Stimulated activated CD4-positive, alpha-beta T cell treated with anti-CD3 and anti-CD28 coated beads, Interleukin-4, amount 100 ng/mL, for 48 hours (primary cell): ENCODE results near the gene SDK1.

Source experiments
- DNase-seq, 2 donors: peaks; one replicate each; pipeline ENCODE4 v3.0.0-alpha.2; 2020; ENCODE audit warnings: low read depth in 2 of 2

Gene SDK1

DNA sequence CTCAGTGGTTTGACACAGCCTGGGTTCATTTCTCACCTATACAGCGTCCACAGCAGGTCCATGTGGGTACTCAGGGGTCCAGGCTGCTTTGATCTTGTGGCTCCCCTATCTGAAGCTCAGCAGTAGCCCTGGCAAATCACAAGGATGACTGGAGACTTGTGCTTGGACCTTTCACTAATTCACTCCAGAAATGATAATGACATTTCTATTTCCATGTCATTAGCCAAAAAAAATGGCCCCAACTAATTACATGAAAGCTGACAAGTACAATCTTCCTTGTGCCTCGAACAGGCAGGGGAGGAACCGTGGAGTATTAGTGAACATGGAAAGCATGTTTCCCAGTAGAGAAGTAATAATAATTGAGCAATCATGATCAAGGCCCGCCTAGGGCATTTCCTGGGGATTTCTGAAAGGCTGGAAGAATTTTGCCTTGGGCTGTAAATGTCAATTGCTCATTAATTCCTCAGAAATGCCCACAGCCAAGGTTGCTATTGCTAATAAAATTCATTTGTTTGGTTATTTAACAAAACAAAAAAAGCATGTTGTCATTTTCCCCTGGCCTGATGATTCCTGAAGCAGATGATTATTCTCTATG, 586.1 kb downstream of the SDK1 start:
- no peak for DNase-seq

GRCh38 chr7:3888096-3888495, 587.0 kb downstream of the SDK1 start:
- no peak for DNase-seq

DNA sequence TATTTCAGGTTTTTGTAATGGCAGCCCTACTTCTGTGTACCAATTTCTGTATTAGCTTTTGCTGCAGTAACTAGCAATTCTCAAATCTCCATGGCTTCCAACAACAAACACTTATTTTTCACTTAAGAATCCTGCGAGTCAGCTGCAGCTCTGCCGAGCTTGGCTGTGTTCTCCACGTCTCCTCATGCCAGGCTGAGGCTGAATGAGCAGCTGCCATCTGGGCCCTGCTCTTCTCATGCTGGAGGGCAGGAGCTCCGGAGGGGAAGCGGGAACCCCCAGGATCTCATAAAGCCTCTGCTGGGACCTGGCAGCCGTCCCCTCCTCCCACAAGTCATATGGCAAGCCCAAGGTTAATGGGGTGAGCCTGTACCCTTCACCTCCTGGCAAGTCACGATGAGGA, 591.1 kb downstream of the SDK1 start:
- DNase-seq, result no peak

DNA sequence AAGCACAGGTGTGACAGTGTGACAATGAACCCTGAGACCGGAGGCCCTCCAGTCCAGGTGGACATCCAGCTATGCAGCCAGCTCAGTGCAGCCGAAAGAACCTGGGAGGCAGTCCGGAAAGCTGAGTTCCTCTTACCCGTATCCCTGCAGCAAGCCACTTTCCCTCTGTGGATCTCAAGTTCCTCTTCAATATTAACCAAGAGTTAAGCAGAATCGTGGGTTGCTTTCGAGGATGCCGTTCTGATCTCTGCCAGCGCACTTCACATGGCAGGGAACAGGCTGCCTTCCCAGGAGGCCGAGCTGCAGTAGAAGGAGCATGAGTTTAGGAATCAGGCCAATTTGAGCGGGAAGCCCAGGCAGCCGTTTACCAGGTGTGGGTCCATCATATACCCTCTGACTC, 591.6 kb downstream of the SDK1 start:
- DNase-seq, result no peak

- no peak for DNase-seq
These were observed 592.2 kb downstream of the SDK1 start for GRCh38 chr7:3893151-3893788.

GRCh38 chr7:3893789-3894153, 592.7 kb downstream of the SDK1 start:
- DNase-seq, result no peak

DNA sequence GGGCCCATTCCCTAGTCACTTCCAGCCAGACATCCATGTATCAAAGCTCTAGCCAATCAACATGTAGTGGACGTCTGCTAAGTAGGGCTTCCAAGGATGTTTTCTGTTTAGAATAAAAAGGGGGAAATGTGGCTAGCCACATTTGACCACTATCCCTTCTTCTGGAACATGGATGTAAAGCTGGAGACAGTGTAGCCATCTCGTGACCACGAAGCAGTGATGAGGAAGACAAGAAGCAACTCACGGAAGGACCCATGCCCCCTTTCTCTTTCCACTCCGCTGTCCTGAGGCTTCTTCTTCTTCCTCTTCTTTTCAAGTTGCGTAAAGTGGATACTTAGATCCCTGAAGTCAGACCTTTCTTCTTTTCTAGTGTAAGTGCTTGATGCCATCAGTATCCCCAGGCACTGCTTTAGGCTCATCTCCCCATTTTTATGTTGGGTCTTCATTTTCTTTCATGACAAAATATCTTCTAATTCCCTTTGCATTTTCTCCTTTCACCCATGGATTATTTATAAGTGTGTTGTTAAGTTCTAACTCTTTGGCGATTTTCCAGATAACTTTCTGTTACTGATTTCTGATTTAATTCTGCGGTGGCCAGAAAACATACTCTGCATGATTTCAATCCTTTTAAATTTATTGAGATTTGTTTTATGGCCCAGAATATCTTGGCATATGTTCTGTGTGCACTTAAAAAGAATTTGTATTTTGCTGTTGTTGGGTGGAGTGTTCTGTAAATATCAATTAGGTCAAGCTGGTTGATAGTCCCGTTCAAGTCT, 594.5 kb downstream of the SDK1 start:
- no peak for DNase-seq

- no peak for DNase-seq
These were observed 595.2 kb downstream of the SDK1 start for GRCh38 chr7:3896169-3896765.

DNA sequence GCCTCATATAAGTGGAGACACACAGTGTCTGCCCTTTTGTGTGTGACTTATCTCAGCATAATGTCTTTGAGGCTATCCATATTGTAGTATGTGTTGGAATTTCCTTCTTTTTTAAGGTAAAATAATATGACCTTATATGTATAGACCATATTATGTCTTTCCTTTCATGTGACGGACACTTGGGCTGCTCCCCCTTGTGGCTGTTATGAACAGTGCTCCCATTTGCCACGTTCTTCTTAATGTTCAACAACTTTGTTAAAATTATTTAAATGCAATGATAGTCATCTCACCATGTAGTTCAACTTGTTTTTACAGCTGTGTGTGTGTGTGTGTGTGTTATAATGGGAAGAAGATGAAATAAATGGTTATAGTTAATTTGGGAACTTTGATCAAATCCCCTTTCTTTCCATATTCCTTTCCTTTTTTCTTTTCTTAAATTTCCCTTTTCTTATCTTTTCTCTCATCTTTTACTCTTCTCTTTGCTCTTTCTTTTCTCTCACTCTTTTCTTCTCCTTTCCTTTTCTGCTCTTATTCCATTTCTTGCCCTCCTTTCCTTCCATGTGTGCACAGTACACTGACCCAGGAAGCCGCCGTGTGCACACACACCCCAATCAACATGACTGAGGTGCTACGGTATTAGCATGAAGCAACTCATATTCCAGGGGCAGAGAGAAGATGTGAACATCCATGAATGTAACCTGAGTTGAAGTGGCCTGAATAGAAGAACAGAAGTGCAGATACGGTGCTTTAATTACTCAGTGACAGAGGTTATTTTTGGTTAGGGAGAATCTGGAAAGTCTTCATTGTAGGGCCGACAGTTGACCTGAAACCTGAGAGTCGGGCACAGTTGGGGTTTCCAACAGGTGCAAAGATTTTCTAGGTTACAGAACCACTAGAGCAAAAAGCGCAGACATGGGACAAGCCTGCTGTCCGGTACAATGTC, 596.6 kb downstream of the SDK1 start:
- peak; percentile 24 to 26 for DNase-seq

- DNase-seq, result no peak
These were observed 598.5 kb downstream of the SDK1 start for GRCh38 chr7:3899559-3899991.

GRCh38 chr7:3908153-3908552, 607.1 kb downstream of the SDK1 start:
- DNase-seq, result no peak

DNA sequence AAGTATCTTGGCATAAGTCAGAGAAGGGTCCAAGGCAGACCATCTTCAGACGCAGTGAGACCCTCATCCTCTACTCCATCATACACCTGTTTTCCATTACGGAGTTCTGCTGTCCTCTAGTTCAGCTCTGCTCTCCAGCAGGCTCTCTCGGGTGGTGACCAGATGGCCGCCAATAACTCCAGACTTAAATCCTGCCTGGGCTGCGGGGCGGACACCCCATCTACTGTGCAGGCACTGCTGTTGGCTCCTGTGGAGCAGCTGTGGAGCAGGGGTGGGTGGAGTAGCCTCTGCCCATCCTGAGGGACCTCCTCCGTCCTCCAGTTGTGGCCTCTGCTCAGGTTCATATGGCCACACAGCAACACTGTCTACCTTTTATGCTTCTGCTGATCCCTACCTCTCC, 608.1 kb downstream of the SDK1 start:
- no peak for DNase-seq

- DNase-seq, result no peak
These were observed 609.0 kb downstream of the SDK1 start for GRCh38 chr7:3910054-3910453.

DNA sequence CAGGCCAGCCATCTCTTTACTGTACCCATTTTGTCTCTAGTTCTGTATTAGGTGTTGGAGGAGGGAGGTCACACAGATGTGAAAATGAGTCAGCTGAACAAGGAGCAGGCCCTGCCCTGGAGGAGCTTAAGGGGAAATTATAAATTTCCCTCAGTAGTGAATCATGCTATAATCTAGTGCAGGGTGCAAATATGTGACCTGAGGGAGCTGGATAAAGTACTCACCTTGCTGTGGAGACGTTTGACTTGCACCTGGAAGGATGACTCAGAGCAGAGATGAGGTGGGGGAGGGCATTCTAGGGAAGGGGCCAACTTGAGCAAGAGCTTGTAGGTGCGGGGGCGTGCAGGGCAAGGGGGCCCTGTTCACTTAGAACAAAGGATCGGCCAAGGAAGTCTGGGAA, 610.6 kb downstream of the SDK1 start:
- no peak for DNase-seq

GRCh38 chr7:3912291-3912690, 611.2 kb downstream of the SDK1 start:
- no peak for DNase-seq

- no peak for DNase-seq
These were observed 613.2 kb downstream of the SDK1 start for GRCh38 chr7:3914051-3914775.

DNA sequence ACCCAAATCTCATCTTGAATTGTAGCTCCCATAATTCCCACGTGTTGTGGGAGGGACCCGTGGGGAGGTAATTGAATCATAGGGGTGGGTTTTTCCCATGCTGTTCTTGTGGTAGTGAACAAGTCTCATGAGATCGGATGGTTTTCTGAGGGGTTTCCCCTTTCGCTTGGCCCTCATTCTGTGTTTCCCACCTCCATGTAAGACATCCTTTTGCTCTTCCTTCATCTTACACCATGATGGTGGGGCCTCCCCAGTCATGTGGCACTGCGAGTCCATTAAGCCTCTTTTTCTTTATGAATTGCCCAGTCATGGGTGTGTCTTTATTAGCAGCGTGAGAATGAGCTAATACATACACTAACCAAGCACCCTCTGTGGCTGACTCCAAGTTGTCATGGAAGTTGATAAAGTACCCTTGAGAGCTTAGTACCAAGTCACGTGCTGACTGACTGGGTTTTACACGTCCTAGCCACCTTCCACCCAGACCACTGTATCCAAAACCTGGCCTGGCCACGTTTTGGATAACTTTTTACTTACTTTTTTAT, 614.4 kb downstream of the SDK1 start:
- DNase-seq, result no peak

DNA sequence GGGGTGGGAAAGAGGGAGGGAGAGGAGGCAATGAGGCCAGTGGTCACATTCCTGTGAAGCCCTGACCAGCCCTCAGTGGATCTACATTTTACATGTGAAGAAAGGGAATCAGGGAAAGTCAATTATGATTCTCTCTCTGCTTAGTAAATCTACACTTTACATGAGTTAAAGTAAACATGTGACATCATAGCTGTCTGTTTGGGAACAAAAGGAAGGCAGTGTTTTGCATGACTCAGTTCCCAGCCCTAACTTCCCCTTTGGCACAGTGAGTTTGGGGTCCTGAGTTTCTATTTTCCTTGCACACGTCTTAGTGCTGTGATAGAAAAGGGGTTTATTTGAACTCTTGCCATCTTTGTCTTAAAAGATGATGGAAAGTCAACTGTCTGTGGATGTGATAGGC, 615.1 kb downstream of the SDK1 start:
- DNase-seq, result no peak

DNA sequence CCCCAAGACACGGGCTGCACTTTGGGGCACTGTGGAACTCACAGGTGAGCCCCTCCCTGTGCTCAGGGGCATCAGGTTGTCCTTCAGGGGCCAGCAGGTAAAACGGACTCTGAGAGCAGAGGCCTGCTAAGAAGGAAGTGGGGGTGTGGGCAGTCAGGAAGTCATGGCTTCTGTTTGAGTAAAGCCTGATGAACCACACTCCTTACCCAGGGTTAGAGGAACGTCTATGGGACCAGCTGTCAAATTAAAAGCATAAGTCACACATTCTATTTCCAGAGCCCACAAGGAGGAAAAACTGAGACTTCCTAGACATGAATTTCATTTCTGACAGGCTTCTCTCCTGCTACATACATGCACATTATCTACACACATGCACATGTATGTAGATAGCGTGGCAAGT, 616.4 kb downstream of the SDK1 start:
- no peak for DNase-seq

DNA sequence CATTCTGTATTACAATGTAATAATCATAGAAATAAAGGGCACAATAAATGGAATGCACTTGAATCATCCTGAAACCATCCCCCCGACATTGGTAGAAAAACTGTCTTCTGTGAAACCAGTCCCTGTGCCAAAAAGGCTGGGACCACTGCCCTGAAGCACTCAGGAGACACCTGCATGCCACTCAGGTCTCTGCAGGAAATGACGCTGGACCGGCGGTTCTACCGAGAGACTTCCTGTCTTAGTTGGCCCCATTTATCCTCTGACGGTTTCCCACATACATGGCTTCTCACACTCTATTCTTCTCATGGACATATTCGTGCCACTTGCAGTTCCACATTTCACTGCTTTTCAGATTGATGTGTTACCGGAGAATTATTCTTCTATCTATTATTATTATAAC, 617.5 kb downstream of the SDK1 start:
- no peak for DNase-seq

DNA sequence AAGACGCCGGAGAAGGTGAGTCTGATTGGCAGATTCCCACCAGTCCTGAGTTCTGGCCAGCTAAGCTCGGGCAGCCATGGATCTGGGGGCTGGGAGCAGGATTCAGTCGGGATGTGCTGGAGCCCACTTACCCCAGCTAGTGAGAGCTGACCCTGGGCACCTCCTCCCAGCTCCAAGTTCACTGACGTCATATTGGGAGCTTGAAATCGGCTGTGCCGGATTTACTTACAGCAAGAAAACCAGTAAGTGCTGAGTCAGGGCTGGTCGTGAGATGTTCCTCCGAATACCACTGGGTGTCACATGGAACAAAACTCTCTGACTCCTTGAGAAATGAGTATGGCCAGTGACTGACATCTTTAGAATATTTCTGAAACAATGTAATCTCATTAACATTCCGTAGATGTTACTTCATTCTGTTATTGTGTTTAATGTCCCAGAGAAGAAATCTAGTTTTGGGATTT, 621.2 kb downstream of the SDK1 start:
- DNase-seq, result no peak
